Mesenchymal stem cell (in vitro differentiated cells and primary cell): ENCODE results near the gene CAMK4.

ENCODE experiments used
- DNase-seq: peaks from one replicate; pipeline ENCODE4 v3.0.0-alpha.2; 2013
- H2AFZ ChIP-seq: one replicate; pipeline ENCODE4 v1.6.1; 2013; ENCODE audit warnings: low read depth, mild to moderate bottlenecking, control low read depth, inconsistent platforms, low read length, moderate library complexity
- H2AK5ac ChIP-seq: 2 replicates; pipeline ENCODE4 v1.6.1; 2013; ENCODE audit warnings: low read length, moderate library complexity, mild to moderate bottlenecking, inconsistent platforms; ENCODE audit not compliant: severe bottlenecking
- H2BK120ac ChIP-seq: one replicate; pipeline ENCODE4 v1.6.1; 2013; ENCODE audit warnings: low read depth, mild to moderate bottlenecking, inconsistent platforms, low read length, moderate library complexity
- H2BK12ac ChIP-seq, 2 experiments: one replicate each; pipeline ENCODE4 v1.6.1; 2013; ENCODE audit warnings: inconsistent platforms in 2 of 2, low read length in 2 of 2, mild to moderate bottlenecking in 2 of 2, moderate library complexity in 2 of 2, control low read depth in 1 of 2
- H2BK15ac ChIP-seq: one replicate; pipeline ENCODE4 v1.6.1; 2013; ENCODE audit warnings: mild to moderate bottlenecking, low read depth, inconsistent platforms; ENCODE audit not compliant: poor library complexity, severe bottlenecking
- H2BK5ac ChIP-seq: 2 replicates; pipeline ENCODE4 v1.6.1; 2013; ENCODE audit warnings: low read depth, mild to moderate bottlenecking, low read length, control low read depth, inconsistent platforms; ENCODE audit not compliant: poor library complexity, severe bottlenecking
- H3K14ac ChIP-seq, 2 experiments: one replicate each; pipeline ENCODE4 v1.6.1; 2013; ENCODE audit warnings: inconsistent platforms in 2 of 2, low read length in 2 of 2, control low read depth in 1 of 2, mild to moderate bottlenecking in 1 of 2, moderate library complexity in 1 of 2
- H3K18ac ChIP-seq, 2 experiments: one replicate each; pipeline ENCODE4 v1.6.1; 2013; ENCODE audit warnings: inconsistent platforms in 2 of 2, low read length in 2 of 2, control low read depth in 1 of 2, low read depth in 1 of 2, mild to moderate bottlenecking in 1 of 2
- H3K23ac ChIP-seq, 2 experiments: one replicate each; pipeline ENCODE4 v1.6.1; 2013; ENCODE audit warnings: inconsistent platforms in 2 of 2, low read length in 2 of 2, mild to moderate bottlenecking in 2 of 2, moderate library complexity in 2 of 2, control low read depth in 1 of 2
- H3K27ac ChIP-seq: 2 replicates; pipeline ENCODE4 v1.5.1; 2013; ENCODE audit warnings: mild to moderate bottlenecking, moderate library complexity, low read length, control low read depth, inconsistent platforms; ENCODE audit not compliant: poor library complexity, severe bottlenecking
- H3K27me3 ChIP-seq, 2 experiments: 2 replicates each; pipeline versions ENCODE4 v1.6.1 to v1.7.0; 2013; ENCODE audit warnings: low read length in 2 of 2, mild to moderate bottlenecking in 2 of 2, moderate library complexity in 2 of 2, control low read depth in 1 of 2, inconsistent platforms in 1 of 2; ENCODE audit not compliant: control insufficient read depth in 1 of 2, insufficient read depth in 1 of 2
- H3K36me3 ChIP-seq, 2 experiments: 2 replicates each; pipeline versions ENCODE4 v1.6.1 to v1.7.0; 2013; ENCODE audit warnings: low read length in 2 of 2, control low read depth in 1 of 2, inconsistent platforms in 1 of 2, low read depth in 1 of 2, mild to moderate bottlenecking in 1 of 2; ENCODE audit not compliant: insufficient read depth in 2 of 2, control insufficient read depth in 1 of 2
- H3K4ac ChIP-seq, 2 experiments: one replicate each; pipeline ENCODE4 v1.6.1; 2013; ENCODE audit warnings: inconsistent platforms in 2 of 2, low read length in 2 of 2, mild to moderate bottlenecking in 2 of 2, moderate library complexity in 2 of 2, control low read depth in 1 of 2, low read depth in 1 of 2
- H3K4me1 ChIP-seq: 2 replicates; pipeline ENCODE4 v1.6.1; 2013; ENCODE audit warnings: low read depth, low read length, control low read depth; ENCODE audit not compliant: control insufficient read depth, insufficient read depth
- H3K4me2 ChIP-seq: 2 replicates; pipeline ENCODE4 v1.6.1; 2013; ENCODE audit warnings: low read length, mild to moderate bottlenecking, inconsistent platforms; ENCODE audit not compliant: poor library complexity, severe bottlenecking
- H3K4me3 ChIP-seq, 2 experiments: 2 replicates each; pipeline versions ENCODE4 v1.5.1 to v1.7.0; 2013; ENCODE audit warnings: low read length in 2 of 2, mild to moderate bottlenecking in 2 of 2, control low read depth in 1 of 2, low read depth in 1 of 2; ENCODE audit not compliant: insufficient read depth in 1 of 2
- H3K79me1 ChIP-seq: replicated peaks from 2 replicates; pipeline ENCODE4 v1.6.1; 2013; ENCODE audit warnings: mild to moderate bottlenecking, control low read depth, low read length, inconsistent platforms; ENCODE audit not compliant: poor library complexity, severe bottlenecking
- H3K9ac ChIP-seq: 2 replicates; pipeline ENCODE4 v1.7.0; 2013; ENCODE audit warnings: mild to moderate bottlenecking, low read length, moderate library complexity
- H3K9me3 ChIP-seq: 2 replicates; pipeline ENCODE4 v1.7.0; 2013; ENCODE audit warnings: mild to moderate bottlenecking, low read length; ENCODE audit not compliant: control insufficient read depth
- H4K8ac ChIP-seq: one replicate; pipeline ENCODE4 v1.6.1; 2013; ENCODE audit warnings: inconsistent platforms, mild to moderate bottlenecking, low read length, moderate library complexity
- H4K91ac ChIP-seq: one replicate; pipeline ENCODE4 v1.6.1; 2013; ENCODE audit warnings: mild to moderate bottlenecking, low read length, inconsistent platforms
- WGBS: methylation state at CpG from one replicate; pipeline ENCODE4 v1.1.7; 2013; ENCODE audit warnings: mixed read lengths; 5-methylcytosine and 5-hydroxymethylcytosine counted together

The CAMK4 gene

GRCh38 chr5:111513131-111513520 lies 288.9 kb downstream of the CAMK4 start:
- peak overlapping the region; percentile 93 for H3K9ac ChIP-seq
- peak overlapping the region in 1 of 2 experiments; percentile 77 for H2BK12ac ChIP-seq
- H3K4ac ChIP-seq = peak overlapping the region; percentile 49 to 77
- H3K14ac ChIP-seq = peak overlapping the region in 1 of 2 experiments; percentile 65
- H3K4me3 ChIP-seq = peak overlapping the region; percentile 90 to 95
- H3K27me3 ChIP-seq = no peaks in the 10 kb centered on the region
- H2AK5ac ChIP-seq = no peak overlapping the region
- no peak for DNase-seq
- H4K8ac ChIP-seq = peak overlapping the region; percentile 91
- no peak overlapping the region for H3K23ac ChIP-seq
- peak overlapping the region; percentile 84 for H3K4me2 ChIP-seq
- H2AFZ ChIP-seq = peak overlapping the region; percentile 61
- H3K36me3 ChIP-seq = no peaks in the 10 kb centered on the region
- H3K4me1 ChIP-seq = no peaks in the 10 kb centered on the region
- H2BK15ac ChIP-seq = peak overlapping the region; percentile 57
- H2BK120ac ChIP-seq = peak overlapping the region; percentile 39
- H4K91ac ChIP-seq = peak overlapping the region; percentile 30
- H3K79me1 ChIP-seq = no peaks in the 10 kb centered on the region
- peak overlapping the region; percentile 90 to 92 for H3K18ac ChIP-seq
- WGBS = 14% methylated on average over 5 of the region's 6 CpGs
- no peak overlapping the region for H2BK5ac ChIP-seq
- H3K9me3 ChIP-seq = no peaks in the 10 kb centered on the region
- H3K27ac ChIP-seq = peak overlapping the region; percentile 93

GRCh38 chr5:111514087-111514486 lies 289.9 kb downstream of the CAMK4 start:
- 100% methylated on average over 1 of the region's 3 CpGs for WGBS
- H3K4ac ChIP-seq = no peak overlapping the region
- no peak overlapping the region for H3K14ac ChIP-seq
- H3K9ac ChIP-seq = peak overlapping the region; percentile 93
- H3K23ac ChIP-seq = no peak overlapping the region
- no peak overlapping the region for H2AK5ac ChIP-seq
- DNase-seq = no peak
- H3K18ac ChIP-seq = no peak overlapping the region
- no peaks in the 10 kb centered on the region for H3K9me3 ChIP-seq
- H4K91ac ChIP-seq = no peak overlapping the region
- no peaks in the 10 kb centered on the region for H3K27me3 ChIP-seq
- H2BK120ac ChIP-seq = no peak overlapping the region
- H2BK5ac ChIP-seq = no peak overlapping the region
- no peak overlapping the region for H2BK15ac ChIP-seq
- no peak overlapping the region for H3K4me3 ChIP-seq
- no peaks in the 10 kb centered on the region for H3K4me1 ChIP-seq
- no peak overlapping the region for H2BK12ac ChIP-seq
- H3K4me2 ChIP-seq = no peak overlapping the region
- no peaks in the 10 kb centered on the region for H3K36me3 ChIP-seq
- no peak overlapping the region for H4K8ac ChIP-seq
- no peaks in the 10 kb centered on the region for H3K79me1 ChIP-seq
- no peak overlapping the region for H3K27ac ChIP-seq
- no peak overlapping the region for H2AFZ ChIP-seq

GRCh38 chr5:111517853-111518501 lies 293.8 kb downstream of the CAMK4 start:
- no peaks in the 10 kb centered on the region for H3K36me3 ChIP-seq
- no peaks in the 10 kb centered on the region for H3K4me1 ChIP-seq
- H3K18ac ChIP-seq = no peak overlapping the region
- H2AFZ ChIP-seq = no peak overlapping the region
- no peak overlapping the region for H2AK5ac ChIP-seq
- H2BK15ac ChIP-seq = no peak overlapping the region
- WGBS = 88% methylated on average over 5 of the region's 5 CpGs
- no peaks in the 10 kb centered on the region for H3K27me3 ChIP-seq
- no peak overlapping the region for H3K4ac ChIP-seq
- H3K9me3 ChIP-seq = no peaks in the 10 kb centered on the region
- DNase-seq = no peak
- H2BK5ac ChIP-seq = no peak overlapping the region
- H4K91ac ChIP-seq = no peak overlapping the region
- H3K9ac ChIP-seq = no peak overlapping the region
- H3K27ac ChIP-seq = no peak overlapping the region
- H3K79me1 ChIP-seq = no peaks in the 10 kb centered on the region
- no peak overlapping the region for H2BK120ac ChIP-seq
- no peak overlapping the region for H3K23ac ChIP-seq
- H3K4me3 ChIP-seq = no peak overlapping the region
- no peak overlapping the region for H3K14ac ChIP-seq
- H2BK12ac ChIP-seq = no peak overlapping the region
- H3K4me2 ChIP-seq = no peak overlapping the region
- no peak overlapping the region for H4K8ac ChIP-seq

GRCh38 chr5:111518777-111519176 lies 294.6 kb downstream of the CAMK4 start:
- no peak overlapping the region for H3K27ac ChIP-seq
- no peak overlapping the region for H2BK120ac ChIP-seq
- no peak overlapping the region for H3K23ac ChIP-seq
- H3K27me3 ChIP-seq = no peaks in the 10 kb centered on the region
- H3K9me3 ChIP-seq = no peaks in the 10 kb centered on the region
- no peaks in the 10 kb centered on the region for H3K36me3 ChIP-seq
- no peak overlapping the region for H3K9ac ChIP-seq
- H2BK12ac ChIP-seq = no peak overlapping the region
- no peak overlapping the region for H2AK5ac ChIP-seq
- H3K14ac ChIP-seq = no peak overlapping the region
- no peak overlapping the region for H4K8ac ChIP-seq
- no peak for DNase-seq
- H2BK15ac ChIP-seq = no peak overlapping the region
- H3K79me1 ChIP-seq = no peaks in the 10 kb centered on the region
- no peak overlapping the region for H4K91ac ChIP-seq
- no peak overlapping the region for H3K18ac ChIP-seq
- H3K4ac ChIP-seq = no peak overlapping the region
- no peak overlapping the region for H3K4me2 ChIP-seq
- H3K4me3 ChIP-seq = no peak overlapping the region
- H2BK5ac ChIP-seq = no peak overlapping the region
- no peak overlapping the region for H2AFZ ChIP-seq
- WGBS = 100% methylated on average over 2 of the region's 2 CpGs
- no peaks in the 10 kb centered on the region for H3K4me1 ChIP-seq
